Skeletal muscle satellite cell (primary cell): ENCODE data around the gene STARD8.

Experiments used
- H3K27me3 ChIP-seq: 2 replicates; pipeline ENCODE4 v1.7.0; 2013; ENCODE audit warnings: low read length; ENCODE audit not compliant: control insufficient read depth, insufficient read depth
- H3K36me3 ChIP-seq: 2 replicates; pipeline ENCODE4 v1.7.0; 2013; ENCODE audit warnings: mild to moderate bottlenecking, control low read depth, low read length; ENCODE audit not compliant: insufficient read depth
- H3K4me1 ChIP-seq: 2 replicates; pipeline ENCODE4 v1.7.0; 2013; ENCODE audit warnings: low read length; ENCODE audit not compliant: control insufficient read depth, insufficient read depth
- H3K4me2 ChIP-seq: 2 replicates; pipeline ENCODE4 v1.7.0; 2013; ENCODE audit warnings: mild to moderate bottlenecking, low read length
- H3K4me3 ChIP-seq: 2 replicates; pipeline ENCODE4 v1.7.0; 2013; ENCODE audit warnings: low read length
- H3K9ac ChIP-seq: 2 replicates; pipeline ENCODE4 v1.7.0; 2013; ENCODE audit warnings: mild to moderate bottlenecking, low read depth, low read length, moderate library complexity
- H3K9me3 ChIP-seq: replicated peaks from 2 replicates; pipeline ENCODE4 v1.7.0; 2013; ENCODE audit warnings: mild to moderate bottlenecking, control low read depth, low read length

Gene STARD8

GRCh38 chrX:68694435-68695205 is 47.2 kb downstream of the STARD8 start:
- Histone ChIP-seq H3K9me3 (no peaks in the 10 kb centered on the region), H3K4me1 (peaks cover 26% of the 10 kb centered on the region), H3K4me3 (peak overlapping the region; percentile 76), H3K9ac (peak overlapping the region; percentile 84), H3K4me2 (peak overlapping the region; percentile 92), H3K27me3 (no peaks in the 10 kb centered on the region), H3K36me3 (no peaks in the 10 kb centered on the region)

- H3K4me3 ChIP-seq, result no peak overlapping the region
- no peak overlapping the region for H3K9ac ChIP-seq
- no peaks in the 10 kb centered on the region for H3K9me3 ChIP-seq
- no peaks in the 10 kb centered on the region for H3K27me3 ChIP-seq
- no peaks in the 10 kb centered on the region for H3K36me3 ChIP-seq
- peaks cover 33% of the 10 kb centered on the region for H3K4me1 ChIP-seq
- peak overlapping the region; percentile 92 for H3K4me2 ChIP-seq
Observed at GRCh38 chrX:68695206-68695845, 47.9 kb downstream of the STARD8 start.

GRCh38 chrX:68696267-68696990 is 49.0 kb downstream of the STARD8 start:
- Histone ChIP-seq H3K9ac (no peak overlapping the region), H3K4me2 (no peak overlapping the region), H3K36me3 (no peaks in the 10 kb centered on the region), H3K27me3 (no peaks in the 10 kb centered on the region), H3K4me1 (peaks cover 37% of the 10 kb centered on the region), H3K4me3 (no peak overlapping the region), H3K9me3 (no peaks in the 10 kb centered on the region)

GRCh38 chrX:68697036-68697435 is 49.6 kb downstream of the STARD8 start:
- H3K4me2 ChIP-seq, result no peak overlapping the region
- H3K36me3 ChIP-seq, result no peaks in the 10 kb centered on the region
- H3K27me3 ChIP-seq, result no peaks in the 10 kb centered on the region
- no peak overlapping the region for H3K4me3 ChIP-seq
- no peaks in the 10 kb centered on the region for H3K9me3 ChIP-seq
- peaks cover 37% of the 10 kb centered on the region for H3K4me1 ChIP-seq
- no peak overlapping the region for H3K9ac ChIP-seq

- no peaks in the 10 kb centered on the region for H3K9me3 ChIP-seq
- peaks cover 33% of the 10 kb centered on the region for H3K4me1 ChIP-seq
- no peak overlapping the region for H3K4me3 ChIP-seq
- H3K36me3 ChIP-seq, result no peaks in the 10 kb centered on the region
- H3K4me2 ChIP-seq, result no peak overlapping the region
- H3K27me3 ChIP-seq, result no peaks in the 10 kb centered on the region
- H3K9ac ChIP-seq, result no peak overlapping the region
Observed at GRCh38 chrX:68697465-68698125, 50.1 kb downstream of the STARD8 start.

GRCh38 chrX:68698942-68699341 is 51.5 kb downstream of the STARD8 start:
- Histone ChIP-seq H3K9ac (no peak overlapping the region), H3K9me3 (no peaks in the 10 kb centered on the region), H3K4me1 (peaks cover 27% of the 10 kb centered on the region)

GRCh38 chrX:68699960-68700746 is 52.7 kb downstream of the STARD8 start:
- Histone ChIP-seq H3K36me3 (no peaks in the 10 kb centered on the region), H3K9ac (peak overlapping the region; percentile 50), H3K27me3 (peaks cover 6% of the 10 kb centered on the region), H3K4me2 (peak overlapping the region; percentile 53), H3K4me1 (peaks cover 21% of the 10 kb centered on the region), H3K4me3 (peak overlapping the region; percentile 36), H3K9me3 (no peaks in the 10 kb centered on the region)

More at GRCh38 chrX:68698942-68699341, 51.5 kb downstream of the STARD8 start:
- Histone ChIP-seq H3K4me2 (no peak overlapping the region), H3K27me3 (no peaks in the 10 kb centered on the region), H3K4me3 (no peak overlapping the region), H3K36me3 (no peaks in the 10 kb centered on the region)

- peaks cover 6% of the 10 kb centered on the region for H3K27me3 ChIP-seq
- H3K9me3 ChIP-seq, result no peaks in the 10 kb centered on the region
- no peak overlapping the region for H3K4me2 ChIP-seq
- H3K4me3 ChIP-seq, result no peak overlapping the region
- H3K4me1 ChIP-seq, result peaks cover 16% of the 10 kb centered on the region
- no peak overlapping the region for H3K9ac ChIP-seq
- H3K36me3 ChIP-seq, result no peaks in the 10 kb centered on the region
Observed at GRCh38 chrX:68703369-68703768, 55.9 kb downstream of the STARD8 start.

GRCh38 chrX:68703846-68704245 is 56.4 kb downstream of the STARD8 start:
- H3K9ac ChIP-seq, result no peak overlapping the region
- H3K36me3 ChIP-seq, result no peaks in the 10 kb centered on the region
- no peaks in the 10 kb centered on the region for H3K9me3 ChIP-seq
- no peak overlapping the region for H3K4me2 ChIP-seq
- H3K4me3 ChIP-seq, result no peak overlapping the region
- peaks cover 6% of the 10 kb centered on the region for H3K27me3 ChIP-seq
- peaks cover 16% of the 10 kb centered on the region for H3K4me1 ChIP-seq

- Histone ChIP-seq H3K36me3 (no peaks in the 10 kb centered on the region), H3K4me2 (no peak overlapping the region), H3K4me3 (no peak overlapping the region), H3K27me3 (peaks cover 6% of the 10 kb centered on the region), H3K9me3 (no peaks in the 10 kb centered on the region), H3K4me1 (peaks cover 2% of the 10 kb centered on the region), H3K9ac (no peak overlapping the region)
Observed at GRCh38 chrX:68705986-68706385, 58.5 kb downstream of the STARD8 start.
